ENCODE data around the gene CLHC1. TPM values are rescaled to one million over a fixed set of nuclear protein-coding genes. Genes with fewer than 3 reads are reported as not detected.
"Not testable (repeated sequence)": the region's sequence is repeated elsewhere in the genome, so short reads cannot be mapped to it uniquely, and the experiment has no call there.

Gene CLHC1
- total RNA-seq, 1 experiment from 2014 or later = 11.1 TPM

DNA sequence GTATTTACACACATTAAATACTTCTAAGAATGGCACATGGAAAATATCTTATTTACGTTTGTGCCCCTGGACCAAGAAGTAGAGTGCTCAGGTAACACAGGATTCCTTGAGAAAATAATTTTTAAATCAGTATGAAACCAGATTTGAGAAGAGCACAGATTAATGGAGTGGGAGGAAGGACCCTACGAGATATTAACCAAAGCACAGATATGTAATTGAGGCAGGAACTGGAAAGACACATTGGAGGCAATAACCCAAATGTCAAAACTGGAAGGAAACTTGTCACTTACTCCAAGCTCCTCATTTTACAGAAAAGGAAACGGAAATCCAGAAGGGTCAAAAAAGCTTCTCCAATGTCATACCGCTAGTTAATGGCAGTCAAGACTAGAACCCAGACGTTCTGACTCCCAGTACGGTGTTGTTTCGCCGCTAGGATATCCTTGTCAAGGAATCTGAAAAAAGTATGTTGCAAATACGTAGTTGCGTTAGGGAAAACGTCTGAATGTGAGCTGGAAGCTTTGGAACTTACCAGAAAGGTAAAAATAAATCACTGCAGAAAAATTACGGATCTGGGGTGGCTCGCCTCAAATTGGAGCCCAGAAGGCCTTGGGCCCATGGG lies 36.3 kb upstream of the CLHC1 start:
- H3K79me2 ChIP-seq (ENCODE audit: insufficient read depth, low read length) = peaks cover 17% of the 10 kb centered on the region
- H3K9me2 ChIP-seq (ENCODE audit: insufficient read depth) = no peaks in the 10 kb centered on the region
- peak; percentile 22; the same call in 1 of the 2 replicates for ATAC-seq
- TF ChIP-seq, protein P1, sequence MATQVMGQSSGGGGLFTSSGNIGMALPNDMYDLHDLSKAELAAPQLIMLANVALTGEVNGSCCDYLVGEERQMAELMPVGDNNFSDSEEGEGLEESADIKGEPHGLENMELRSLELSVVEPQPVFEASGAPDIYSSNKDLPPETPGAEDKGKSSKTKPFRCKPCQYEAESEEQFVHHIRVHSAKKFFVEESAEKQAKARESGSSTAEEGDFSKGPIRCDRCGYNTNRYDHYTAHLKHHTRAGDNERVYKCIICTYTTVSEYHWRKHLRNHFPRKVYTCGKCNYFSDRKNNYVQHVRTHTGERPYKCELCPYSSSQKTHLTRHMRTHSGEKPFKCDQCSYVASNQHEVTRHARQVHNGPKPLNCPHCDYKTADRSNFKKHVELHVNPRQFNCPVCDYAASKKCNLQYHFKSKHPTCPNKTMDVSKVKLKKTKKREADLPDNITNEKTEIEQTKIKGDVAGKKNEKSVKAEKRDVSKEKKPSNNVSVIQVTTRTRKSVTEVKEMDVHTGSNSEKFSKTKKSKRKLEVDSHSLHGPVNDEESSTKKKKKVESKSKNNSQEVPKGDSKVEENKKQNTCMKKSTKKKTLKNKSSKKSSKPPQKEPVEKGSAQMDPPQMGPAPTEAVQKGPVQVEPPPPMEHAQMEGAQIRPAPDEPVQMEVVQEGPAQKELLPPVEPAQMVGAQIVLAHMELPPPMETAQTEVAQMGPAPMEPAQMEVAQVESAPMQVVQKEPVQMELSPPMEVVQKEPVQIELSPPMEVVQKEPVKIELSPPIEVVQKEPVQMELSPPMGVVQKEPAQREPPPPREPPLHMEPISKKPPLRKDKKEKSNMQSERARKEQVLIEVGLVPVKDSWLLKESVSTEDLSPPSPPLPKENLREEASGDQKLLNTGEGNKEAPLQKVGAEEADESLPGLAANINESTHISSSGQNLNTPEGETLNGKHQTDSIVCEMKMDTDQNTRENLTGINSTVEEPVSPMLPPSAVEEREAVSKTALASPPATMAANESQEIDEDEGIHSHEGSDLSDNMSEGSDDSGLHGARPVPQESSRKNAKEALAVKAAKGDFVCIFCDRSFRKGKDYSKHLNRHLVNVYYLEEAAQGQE (IDR thresholded peaks at IDR 0.05; ENCODE audit: low read depth) = no peak
- TF ChIP-seq POLR2AphosphoS5 (IDR thresholded peaks at IDR 0.05; ENCODE audit: low read depth, low read length) = no peak
- no peak for TF ChIP-seq ELF1 (IDR thresholded peaks at IDR 0.05; ENCODE audit: borderline replicate concordance, low read depth)
- TF ChIP-seq POLR2A (IDR thresholded peaks at IDR 0.05; ENCODE audit: borderline replicate concordance, extremely low read depth, insufficient read depth, insufficient read length) = no peak
- TF ChIP-seq, protein P2, sequence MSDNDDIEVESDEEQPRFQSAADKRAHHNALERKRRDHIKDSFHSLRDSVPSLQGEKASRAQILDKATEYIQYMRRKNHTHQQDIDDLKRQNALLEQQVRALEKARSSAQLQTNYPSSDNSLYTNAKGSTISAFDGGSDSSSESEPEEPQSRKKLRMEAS (IDR thresholded peaks at IDR 0.05) = no peak
- TF ChIP-seq ZFX (IDR thresholded peaks at IDR 0.05) = no peak
- TF ChIP-seq YY1 (IDR thresholded peaks at IDR 0.05; ENCODE audit: extremely low read depth, insufficient replicate concordance, low read depth, low read length) = no peak
- no peak for TF ChIP-seq CBX3 (IDR thresholded peaks at IDR 0.05; ENCODE audit: low read depth)
- no peak for TF ChIP-seq JUND (IDR thresholded peaks at IDR 0.05)
- TF ChIP-seq, protein P3, sequence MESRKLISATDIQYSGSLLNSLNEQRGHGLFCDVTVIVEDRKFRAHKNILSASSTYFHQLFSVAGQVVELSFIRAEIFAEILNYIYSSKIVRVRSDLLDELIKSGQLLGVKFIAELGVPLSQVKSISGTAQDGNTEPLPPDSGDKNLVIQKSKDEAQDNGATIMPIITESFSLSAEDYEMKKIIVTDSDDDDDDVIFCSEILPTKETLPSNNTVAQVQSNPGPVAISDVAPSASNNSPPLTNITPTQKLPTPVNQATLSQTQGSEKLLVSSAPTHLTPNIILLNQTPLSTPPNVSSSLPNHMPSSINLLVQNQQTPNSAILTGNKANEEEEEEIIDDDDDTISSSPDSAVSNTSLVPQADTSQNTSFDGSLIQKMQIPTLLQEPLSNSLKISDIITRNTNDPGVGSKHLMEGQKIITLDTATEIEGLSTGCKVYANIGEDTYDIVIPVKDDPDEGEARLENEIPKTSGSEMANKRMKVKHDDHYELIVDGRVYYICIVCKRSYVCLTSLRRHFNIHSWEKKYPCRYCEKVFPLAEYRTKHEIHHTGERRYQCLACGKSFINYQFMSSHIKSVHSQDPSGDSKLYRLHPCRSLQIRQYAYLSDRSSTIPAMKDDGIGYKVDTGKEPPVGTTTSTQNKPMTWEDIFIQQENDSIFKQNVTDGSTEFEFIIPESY (IDR thresholded peaks at IDR 0.05; ENCODE audit: extremely low read depth, insufficient replicate concordance, low read length) = no peak
- no peak for TF ChIP-seq EGR1 (IDR thresholded peaks at IDR 0.05; ENCODE audit: low read depth)
- no peak for TF ChIP-seq RAD21 (IDR thresholded peaks at IDR 0.05; ENCODE audit: low read depth)
- TF ChIP-seq EZH2 (IDR thresholded peaks at IDR 0.05) = no peak
- TF ChIP-seq TCF7L2 (IDR thresholded peaks at IDR 0.05; ENCODE audit: borderline replicate concordance, extremely low read depth, insufficient read depth, insufficient read length) = no peak
- H3K9me3 ChIP-seq (ENCODE audit: control insufficient read depth in 1 of 2, insufficient read depth in 1 of 2, low read depth in 1 of 2, low read length in 2 of 2) = no peaks in the 10 kb centered on the region
- H3K36me3 ChIP-seq (ENCODE audit: control insufficient read depth in 1 of 2, insufficient read depth in 2 of 2, low read length in 2 of 2) = peaks cover 8 to 14% of the 10 kb centered on the region in 2 experiments; a peak in 1 of 4 replicates
- H3K4me3 ChIP-seq (replicated peaks in 1 of 2; ENCODE audit: low read depth in 1 of 2, low read length in 2 of 2) = peak overlapping the region; percentile 92 to 97
- peak overlapping the region; percentile 65 for H3K27ac ChIP-seq (ENCODE audit: low read depth, low read length)
- no peaks in the 10 kb centered on the region for H3K27me3 ChIP-seq (ENCODE audit: insufficient read depth, low read length)
- no peak for DNase-seq (ENCODE audit: low read depth, low spot score)
- no peak overlapping the region for H2AFZ ChIP-seq (ENCODE audit: low read depth, low read length, poor library complexity, severe bottlenecking)
- TSS peak; percentile 91 for BruUV-seq (replicated peaks)
- H3K9ac ChIP-seq (ENCODE audit: low read length) = peak overlapping the region; percentile 90
- CTCF ChIA-PET = no interaction called here
- intact Hi-C loops (cut with micrococcal nuclease) = loop anchor here (2.0 kb wide), 1 partner anchor 348 kb away; the partner anchor contains the start of gene PPP4R3B
- peak overlapping the region; percentile 77 for H3K4me2 ChIP-seq (ENCODE audit: low read length)
- RAD21 ChIA-PET (ENCODE audit: low non-redundant PET in 1 of 2, low total read pairs in 2 of 2, uncharacterized antibody in 2 of 2, unreplicated experiment in 2 of 2) = no interaction called here
- POLR2A ChIA-PET = no interaction called here
- H3K4me1 ChIP-seq (ENCODE audit: control insufficient read depth in 1 of 2, insufficient read depth in 2 of 2, low read length in 2 of 2) = peaks cover 0 to 11% of the 10 kb centered on the region in 2 experiments; a peak in 1 of 4 replicates
- H4K20me1 ChIP-seq (ENCODE audit: insufficient read depth) = no peaks in the 10 kb centered on the region

DNA sequence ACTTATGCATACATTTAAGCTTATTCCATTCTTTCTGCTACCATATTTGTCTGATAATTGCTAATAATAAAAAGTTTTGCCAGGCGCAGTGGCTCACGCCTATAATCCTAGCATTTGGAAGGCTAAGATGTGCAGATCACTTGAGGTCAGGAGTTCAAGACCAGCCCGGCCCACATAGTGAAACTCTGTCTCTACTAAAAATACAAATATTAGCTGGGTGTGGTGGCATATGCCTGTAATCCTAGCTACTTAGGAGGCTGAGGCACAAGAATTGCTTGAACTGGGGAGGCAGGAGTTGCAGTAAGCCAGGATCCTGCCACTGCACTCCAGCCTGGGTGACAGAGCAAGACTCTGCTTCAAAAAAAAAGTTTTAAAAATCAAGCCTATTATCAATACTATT lies 27.5 kb upstream of the CLHC1 start:
- H3K36me3 ChIP-seq (ENCODE audit: control insufficient read depth in 1 of 2, insufficient read depth in 2 of 2, low read length in 2 of 2) = peaks cover 16 to 28% of the 10 kb centered on the region in 2 experiments
- BruUV-seq (replicated peaks); H3K9me3 ChIP-seq (ENCODE audit: control insufficient read depth in 1 of 2, insufficient read depth in 1 of 2, low read depth in 1 of 2, low read length in 2 of 2); H3K4me1 ChIP-seq (ENCODE audit: control insufficient read depth in 1 of 2, insufficient read depth in 2 of 2, low read length in 2 of 2); H3K79me2 ChIP-seq (ENCODE audit: insufficient read depth, low read length); H3K4me2 ChIP-seq (ENCODE audit: low read length); H3K4me3 ChIP-seq (replicated peaks in 1 of 2; ENCODE audit: low read depth in 1 of 2, low read length in 2 of 2); H2AFZ ChIP-seq (ENCODE audit: low read depth, low read length, poor library complexity, severe bottlenecking); H3K27me3 ChIP-seq (ENCODE audit: insufficient read depth, low read length); H3K9me2 ChIP-seq (ENCODE audit: insufficient read depth); H4K20me1 ChIP-seq (ENCODE audit: insufficient read depth); CTCF ChIA-PET; POLR2A ChIA-PET; ATAC-seq; H3K27ac ChIP-seq (ENCODE audit: low read depth, low read length); H3K9ac ChIP-seq (ENCODE audit: low read length); DNase-seq (ENCODE audit: low read depth, low spot score); intact Hi-C loops (cut with micrococcal nuclease): not testable (repeated sequence)
- RAD21 ChIA-PET (ENCODE audit: low non-redundant PET in 1 of 2, low total read pairs in 2 of 2, uncharacterized antibody in 2 of 2, unreplicated experiment in 2 of 2) = interaction anchor here in 1 of 2 experiments (0.6 kb wide), 1 partner anchor 9 kb away, joined by 4 read pairs; no protein-coding TSS in a partner anchor

Measured in HCT116 (cell line).